ENCODE measurements around the gene TOR4A. TPM values are rescaled to one million over a fixed set of nuclear protein-coding genes. Genes with fewer than 3 reads are reported as not detected.

Gene TOR4A
- total RNA-seq, 2 experiments from 2014 or later, result 8.1 to 8.2 TPM

- Mint-ChIP-seq H3K4me3 (peak overlapping the region; percentile 4), H3K9me3 (no peaks in the 10 kb centered on the region), H3K4me1 (peaks cover 6% of the 10 kb centered on the region), H3K27me3 (peaks cover 44% of the 10 kb centered on the region), H3K36me3 (no peaks in the 10 kb centered on the region), H3K27ac (no peak overlapping the region)
- ATAC-seq (ENCODE audit: low read depth) (peak; percentile 34), DNase-seq (peak; percentile 29)
- POLR2A ChIA-PET, result interaction anchor here (1.2 to 1.3 kb wide), 2 partner anchors 8 to 17 kb away, joined by 3 to 4 read pairs; partner anchors contain the start of genes NRARP and TOR4A
Measured at GRCh38 chr9:137294091-137294680, 16.7 kb downstream of the TOR4A start.

- Mint-ChIP-seq H3K4me1 (peaks cover 6% of the 10 kb centered on the region), H3K4me3 (peak overlapping the region; percentile 4), H3K9me3 (no peaks in the 10 kb centered on the region), H3K27me3 (peaks cover 48% of the 10 kb centered on the region), H3K36me3 (no peaks in the 10 kb centered on the region), H3K27ac (no peak overlapping the region)
- ATAC-seq (ENCODE audit: low read depth), result peak; percentile 31
- POLR2A ChIA-PET, result interaction anchor here (1.3 kb wide), 1 partner anchor 17 kb away, joined by 4 read pairs; the partner anchor contains the start of gene TOR4A
- DNase-seq, result peak; percentile 42
Measured at GRCh38 chr9:137294681-137295237, 17.2 kb downstream of the TOR4A start.

DNA sequence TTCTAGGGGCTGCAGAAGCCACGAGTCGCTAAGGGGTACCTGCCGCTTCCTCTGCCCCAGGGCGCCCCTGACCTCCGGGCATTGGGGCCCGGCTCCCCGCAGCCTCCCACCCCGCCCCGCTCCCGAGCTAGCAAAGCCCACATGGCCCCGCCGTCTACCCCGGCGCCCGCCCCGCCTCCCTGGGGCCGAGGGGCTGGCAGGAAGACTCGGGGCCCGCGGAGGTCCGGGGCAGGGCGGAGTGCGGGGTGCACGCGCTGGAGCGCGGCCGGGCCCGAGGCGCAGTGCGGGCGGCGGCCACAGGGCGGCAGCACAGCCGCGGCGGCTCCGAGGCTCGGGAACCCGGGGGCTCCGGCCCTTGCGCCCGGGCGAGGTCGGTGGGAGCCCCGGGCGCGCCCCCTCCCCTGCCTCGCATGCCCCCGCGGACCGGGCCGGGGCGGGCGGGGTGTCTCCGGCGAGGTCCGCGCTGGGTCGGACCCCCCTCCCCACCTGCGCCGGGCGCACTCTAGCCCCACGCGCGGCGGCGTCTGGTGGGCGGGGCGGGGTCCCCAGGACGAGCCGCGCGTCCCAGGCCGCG lies 17.8 kb downstream of the TOR4A start:
- POLR2A ChIA-PET, result no interaction called here
- Mint-ChIP-seq H3K9me3 (no peaks in the 10 kb centered on the region), H3K4me3 (no peak overlapping the region), H3K36me3 (no peaks in the 10 kb centered on the region), H3K27me3 (peaks cover 53% of the 10 kb centered on the region), H3K27ac (no peak overlapping the region), H3K4me1 (peaks cover 8% of the 10 kb centered on the region)
- DNase-seq, result peak; percentile 87
- peak; percentile 78 for ATAC-seq (ENCODE audit: low read depth)

DNA sequence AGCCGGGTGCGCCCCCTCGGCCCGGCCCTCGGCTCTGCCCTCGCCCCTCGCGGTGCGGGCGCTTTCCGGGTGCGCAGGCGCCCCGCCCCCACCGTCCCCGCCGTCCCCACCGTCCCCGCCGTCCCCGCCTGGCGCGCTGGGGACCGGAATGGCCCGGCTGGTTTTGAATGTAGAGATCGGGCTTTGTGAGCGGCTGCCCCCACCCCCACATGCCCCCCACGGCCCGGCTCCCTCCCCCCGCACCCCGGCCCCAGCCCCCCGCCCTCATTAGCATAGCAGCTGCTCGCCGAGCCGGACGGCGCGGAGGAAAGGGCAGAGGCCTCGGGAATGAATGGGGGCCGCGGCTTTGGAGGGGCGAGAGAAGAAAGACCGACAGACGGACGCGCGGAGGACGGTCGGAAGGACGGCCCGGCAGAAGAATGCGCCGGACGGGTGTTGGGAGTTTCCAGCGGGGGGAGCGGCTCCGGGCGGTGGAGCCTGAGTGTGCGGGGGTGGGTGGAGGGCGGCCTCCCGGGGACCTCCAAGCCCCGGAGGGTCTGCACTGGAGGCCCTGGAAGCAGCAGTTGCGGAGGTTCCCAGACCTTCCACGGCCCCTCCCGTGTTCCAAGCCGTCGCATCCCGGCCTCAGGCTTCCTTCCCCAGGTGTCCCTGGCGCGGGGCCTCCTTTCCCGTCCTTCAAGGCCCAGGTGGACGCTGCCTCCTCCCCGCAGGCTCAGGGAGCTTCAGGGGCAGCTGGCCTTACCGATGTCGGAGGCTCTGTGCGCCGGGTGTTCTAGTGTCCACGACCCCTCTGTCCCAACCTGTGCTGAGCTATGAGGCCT lies 18.5 kb downstream of the TOR4A start:
- H3K4me1 Mint-ChIP-seq, result peaks cover 10% of the 10 kb centered on the region

GRCh38 chr9:137296670-137297664 lies 19.4 kb downstream of the TOR4A start:
- peak; percentile 36 for DNase-seq
- no peak for ATAC-seq (ENCODE audit: low read depth)
- Mint-ChIP-seq H3K9me3 (no peaks in the 10 kb centered on the region), H3K27me3 (peaks cover 61% of the 10 kb centered on the region), H3K36me3 (no peaks in the 10 kb centered on the region), H3K4me3 (peak overlapping the region; percentile 72), H3K4me1 (peaks cover 10% of the 10 kb centered on the region), H3K27ac (no peak overlapping the region)
- POLR2A ChIA-PET, result no interaction called here

More for the DNA sequence above, 18.5 kb downstream of the TOR4A start:
- Mint-ChIP-seq H3K4me3 (peak overlapping the region; percentile 72), H3K27me3 (peaks cover 58% of the 10 kb centered on the region), H3K9me3 (no peaks in the 10 kb centered on the region), H3K27ac (no peak overlapping the region), H3K36me3 (no peaks in the 10 kb centered on the region)
- ATAC-seq (ENCODE audit: low read depth), result peak; percentile 15
- POLR2A ChIA-PET, result no interaction called here
- DNase-seq, result peak; percentile 28

DNA sequence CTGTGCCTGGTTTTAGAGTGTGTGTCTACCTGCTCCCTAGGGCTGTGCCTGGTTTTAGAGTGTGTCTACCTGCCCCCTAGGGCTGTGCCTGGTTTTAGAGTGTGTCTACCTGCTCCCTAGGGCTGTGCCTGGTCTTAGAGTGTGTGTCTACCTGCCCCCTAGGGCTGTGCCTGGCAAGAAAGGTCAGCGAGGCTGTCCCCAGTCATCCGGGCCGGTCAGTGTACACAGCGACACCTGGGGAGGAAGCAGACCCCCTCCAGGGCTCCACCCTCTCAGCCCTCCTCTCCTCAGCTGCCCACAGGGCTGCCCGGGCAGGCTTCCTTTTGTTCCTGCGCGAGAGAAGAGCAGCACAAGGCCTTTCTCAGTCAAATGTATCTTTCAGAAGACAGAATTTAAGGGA lies 20.4 kb downstream of the TOR4A start:
- DNase-seq (peak; percentile 33), ATAC-seq (ENCODE audit: low read depth) (no peak)
- Mint-ChIP-seq H3K9me3 (no peaks in the 10 kb centered on the region), H3K4me3 (no peak overlapping the region), H3K4me1 (peaks cover 10% of the 10 kb centered on the region), H3K27ac (no peak overlapping the region), H3K27me3 (peaks cover 57% of the 10 kb centered on the region), H3K36me3 (no peaks in the 10 kb centered on the region)
- POLR2A ChIA-PET, result no interaction called here

DNA sequence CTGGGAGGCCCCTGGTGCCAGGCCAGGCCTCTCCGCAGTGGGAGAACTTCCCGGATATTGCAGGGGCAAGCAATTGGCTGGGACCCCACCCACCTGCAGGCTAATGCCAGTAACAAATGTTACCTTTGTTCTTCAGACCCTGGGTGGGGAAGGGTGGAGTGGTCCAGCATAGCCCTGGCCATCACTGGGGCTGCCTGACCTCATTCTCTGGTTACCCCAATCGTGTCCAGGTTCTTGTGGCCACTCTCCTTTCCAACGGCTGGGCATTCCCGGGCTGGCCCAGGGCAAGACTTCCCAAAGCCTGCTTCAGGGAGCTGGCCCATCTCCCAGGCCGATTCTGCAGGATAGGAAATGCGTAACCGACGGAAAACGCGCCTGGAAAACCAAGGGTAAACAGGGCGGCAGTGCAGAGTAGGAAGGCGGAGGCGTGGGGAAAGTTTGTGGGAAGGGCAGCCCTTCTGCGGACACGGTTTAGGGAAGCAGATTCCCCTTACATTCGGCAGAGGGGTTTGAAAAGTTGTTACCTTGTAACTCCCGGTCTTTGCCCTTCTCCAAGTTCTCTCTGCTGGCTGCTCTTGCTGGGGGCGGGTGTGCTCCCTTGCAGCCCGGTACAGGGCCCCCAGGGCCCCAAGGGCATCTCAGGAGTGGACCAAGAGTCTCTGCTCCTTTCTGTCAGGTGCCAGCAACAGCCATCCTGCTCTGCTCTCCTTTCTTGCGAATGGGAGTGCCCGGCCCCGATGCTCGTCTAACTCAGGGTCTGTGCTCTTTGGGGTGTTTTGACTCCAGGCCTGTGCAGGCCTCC lies 21.1 kb downstream of the TOR4A start:
- H3K27me3 Mint-ChIP-seq, result peaks cover 52% of the 10 kb centered on the region
- H3K9me3 Mint-ChIP-seq, result no peaks in the 10 kb centered on the region
- ATAC-seq (ENCODE audit: low read depth) (no peak), DNase-seq (peak; percentile 29)
- no peak overlapping the region for H3K4me3 Mint-ChIP-seq
- POLR2A ChIA-PET, result no interaction called here
- peaks cover 10% of the 10 kb centered on the region for H3K4me1 Mint-ChIP-seq
- no peak overlapping the region for H3K27ac Mint-ChIP-seq
- H3K36me3 Mint-ChIP-seq, result no peaks in the 10 kb centered on the region

- DNase-seq, result no peak
- H3K9me3 Mint-ChIP-seq, result no peaks in the 10 kb centered on the region
- peaks cover 47% of the 10 kb centered on the region for H3K27me3 Mint-ChIP-seq
- peaks cover 10% of the 10 kb centered on the region for H3K4me1 Mint-ChIP-seq
- no peak overlapping the region for H3K4me3 Mint-ChIP-seq
- no peak for ATAC-seq (ENCODE audit: low read depth)
- H3K27ac Mint-ChIP-seq, result no peak overlapping the region
- H3K36me3 Mint-ChIP-seq, result no peaks in the 10 kb centered on the region
- POLR2A ChIA-PET, result no interaction called here
Measured at GRCh38 chr9:137299203-137299565, 21.7 kb downstream of the TOR4A start.

DNA sequence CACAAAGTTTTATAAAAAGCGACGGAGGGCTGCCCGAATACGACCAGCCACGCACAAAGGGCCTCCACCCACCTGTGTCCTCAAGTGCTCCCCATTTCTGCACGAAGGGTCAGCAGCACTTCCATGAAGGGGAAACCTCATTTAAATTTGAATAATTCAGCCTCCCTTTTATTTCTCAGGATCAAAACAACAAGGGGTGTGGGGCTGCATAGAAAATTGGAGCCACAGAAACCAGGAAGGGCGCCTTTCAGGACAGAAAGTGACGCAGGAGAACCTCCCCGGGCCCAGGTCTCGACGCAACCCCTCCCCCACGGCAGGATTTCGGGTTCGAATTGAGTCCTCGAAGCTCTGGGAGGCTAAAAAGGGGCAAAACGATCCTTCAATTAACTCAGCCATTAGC lies 22.4 kb downstream of the TOR4A start:
- DNase-seq (no peak), ATAC-seq (ENCODE audit: low read depth) (no peak)
- POLR2A ChIA-PET, result no interaction called here
- no peaks in the 10 kb centered on the region for H3K36me3 Mint-ChIP-seq
- H3K4me1 Mint-ChIP-seq, result peaks cover 7% of the 10 kb centered on the region
- H3K27ac Mint-ChIP-seq, result no peak overlapping the region
- H3K27me3 Mint-ChIP-seq, result peaks cover 42% of the 10 kb centered on the region
- no peak overlapping the region for H3K4me3 Mint-ChIP-seq
- H3K9me3 Mint-ChIP-seq, result no peaks in the 10 kb centered on the region

- DNase-seq, result no peak
- Mint-ChIP-seq H3K27ac (no peak overlapping the region), H3K36me3 (no peaks in the 10 kb centered on the region), H3K27me3 (peaks cover 42% of the 10 kb centered on the region), H3K4me1 (peaks cover 9% of the 10 kb centered on the region), H3K9me3 (no peaks in the 10 kb centered on the region), H3K4me3 (peak overlapping the region; percentile 79)
- no peak for ATAC-seq (ENCODE audit: low read depth)
- POLR2A ChIA-PET, result interaction anchor here (1.5 kb wide), 1 partner anchor 112 kb away, joined by 6 read pairs; no protein-coding TSS in a partner anchor
Measured at GRCh38 chr9:137300567-137301080, 23.1 kb downstream of the TOR4A start.

DNA sequence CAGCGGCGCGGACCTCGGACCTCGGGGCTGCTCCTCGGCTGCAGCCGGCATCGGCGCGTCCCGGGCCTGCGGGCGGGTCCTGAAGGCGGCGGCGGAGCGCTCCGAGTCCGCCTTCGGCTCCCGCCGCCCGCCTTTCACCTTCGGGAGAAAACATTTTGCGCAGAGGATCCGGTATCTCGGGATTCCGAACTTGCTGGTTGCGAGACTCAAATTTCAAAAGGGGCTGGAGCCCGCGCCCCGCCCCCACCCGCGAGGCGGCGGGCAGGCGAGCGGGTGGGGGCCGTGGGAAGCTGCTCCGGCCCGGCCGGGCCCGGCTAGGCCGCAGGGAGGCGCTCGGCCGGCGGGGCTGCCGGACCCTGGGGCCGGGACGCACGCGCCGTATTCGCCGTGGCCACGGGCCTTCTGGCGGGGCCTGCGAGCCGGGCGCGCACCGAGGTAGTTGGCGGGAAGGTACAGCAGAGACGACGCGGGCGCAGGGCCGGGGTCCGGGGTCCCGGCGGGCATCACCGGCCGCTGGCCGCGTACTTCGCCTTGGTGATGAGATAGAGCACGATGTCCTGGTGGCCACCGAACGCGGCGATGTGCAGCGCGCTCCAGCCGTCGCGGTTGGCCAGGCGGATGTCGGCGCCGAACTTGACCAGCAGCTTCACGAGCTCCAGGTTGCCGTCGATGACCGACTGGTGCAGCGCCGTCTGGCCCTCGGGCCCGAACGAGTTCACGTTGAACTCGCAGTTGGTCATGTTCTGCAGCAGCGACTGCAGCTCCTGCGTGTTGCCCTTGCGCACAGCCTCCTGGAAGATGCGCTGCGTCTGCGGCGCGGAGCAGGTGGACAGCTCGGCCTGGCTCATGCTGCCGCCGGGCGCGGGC lies 23.8 kb downstream of the TOR4A start:
- Mint-ChIP-seq H3K27ac (no peak overlapping the region), H3K36me3 (no peaks in the 10 kb centered on the region), H3K4me3 (peak overlapping the region; percentile 79), H3K4me1 (peaks cover 9% of the 10 kb centered on the region), H3K9me3 (no peaks in the 10 kb centered on the region), H3K27me3 (peaks cover 41% of the 10 kb centered on the region)
- POLR2A ChIA-PET, result interaction anchor here (0.6 to 1.9 kb wide), 8 partner anchors 7 to 111 kb away, joined by 3 to 7 read pairs (median 4); partner anchors contain the start of gene TUBB4B
- DNase-seq (peak; percentile 62), ATAC-seq (ENCODE audit: low read depth) (no peak)

All from activated naive CD8-positive, alpha-beta T cell treated with anti-CD3 and anti-CD28 coated beads, Interleukin-2, amount 10 ng/mL, durations not matched to agents 7 days and 5 days (primary cell).